ENCODE results near the gene WNT3. TPM values are rescaled to one million over a fixed set of nuclear protein-coding genes. Genes with fewer than 3 reads are reported as not detected.

Gene WNT3
- total RNA-seq, 2 experiments from 2014 or later = not detected

- peaks cover 19% of the 10 kb centered on the region for H3K36me3 Mint-ChIP-seq
- POLR2A ChIA-PET = no interaction called here
- no peaks in the 10 kb centered on the region for H3K9me3 Mint-ChIP-seq
- DNase-seq (no peak), ATAC-seq (ENCODE audit: low read depth) (no peak)
- no peak overlapping the region for H3K4me3 Mint-ChIP-seq
- H3K27me3 Mint-ChIP-seq = no peaks in the 10 kb centered on the region
- H3K4me1 Mint-ChIP-seq = no peaks in the 10 kb centered on the region
- H3K27ac Mint-ChIP-seq = no peak overlapping the region
These were observed 62.3 kb downstream of the WNT3 start for GRCh38 chr17:46756081-46756735.

GRCh38 chr17:46753776-46754175 lies 64.7 kb downstream of the WNT3 start:
- Mint-ChIP-seq H3K4me3 (no peak overlapping the region), H3K36me3 (peaks cover 17% of the 10 kb centered on the region), H3K27me3 (no peaks in the 10 kb centered on the region), H3K9me3 (no peaks in the 10 kb centered on the region), H3K27ac (no peak overlapping the region), H3K4me1 (no peaks in the 10 kb centered on the region)
- DNase-seq (no peak), ATAC-seq (ENCODE audit: low read depth) (no peak)
- POLR2A ChIA-PET = no interaction called here

GRCh38 chr17:46751425-46751824 lies 67.1 kb downstream of the WNT3 start:
- H3K27ac Mint-ChIP-seq = no peak overlapping the region
- H3K27me3 Mint-ChIP-seq = no peaks in the 10 kb centered on the region
- peaks cover 17% of the 10 kb centered on the region for H3K36me3 Mint-ChIP-seq
- no peaks in the 10 kb centered on the region for H3K4me1 Mint-ChIP-seq
- H3K9me3 Mint-ChIP-seq = no peaks in the 10 kb centered on the region
- ATAC-seq (ENCODE audit: low read depth) (no peak), DNase-seq (no peak)
- POLR2A ChIA-PET = no interaction called here
- H3K4me3 Mint-ChIP-seq = no peak overlapping the region

DNA sequence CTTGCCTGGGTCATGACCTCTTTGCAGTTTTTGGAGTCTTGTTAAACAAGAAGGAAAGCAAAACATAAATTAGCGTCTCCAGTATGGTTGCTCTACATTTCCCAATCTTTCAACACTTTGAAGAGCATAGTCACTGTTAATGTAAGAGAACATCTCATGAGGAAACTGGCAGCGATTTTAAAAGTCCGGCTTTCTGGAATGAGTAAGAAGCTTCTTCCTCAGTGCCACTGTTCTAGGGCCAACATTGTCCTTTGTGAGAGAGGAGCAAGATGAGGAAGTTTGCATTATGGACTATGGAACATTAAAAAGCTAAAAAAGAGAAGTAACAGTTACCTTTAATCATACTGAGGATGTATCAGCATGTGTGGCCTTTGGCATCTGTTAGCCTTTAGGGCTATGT lies 73.1 kb downstream of the WNT3 start:
- POLR2A ChIA-PET = no interaction called here
- H3K4me3 Mint-ChIP-seq = no peak overlapping the region
- peaks cover 3% of the 10 kb centered on the region for H3K4me1 Mint-ChIP-seq
- H3K27ac Mint-ChIP-seq = no peak overlapping the region
- DNase-seq = no peak
- no peaks in the 10 kb centered on the region for H3K27me3 Mint-ChIP-seq
- no peaks in the 10 kb centered on the region for H3K9me3 Mint-ChIP-seq
- H3K36me3 Mint-ChIP-seq = peaks cover 6% of the 10 kb centered on the region
- no peak for ATAC-seq (ENCODE audit: low read depth)

- POLR2A ChIA-PET = no interaction called here
- no peaks in the 10 kb centered on the region for H3K9me3 Mint-ChIP-seq
- no peaks in the 10 kb centered on the region for H3K27me3 Mint-ChIP-seq
- peaks cover 6% of the 10 kb centered on the region for H3K36me3 Mint-ChIP-seq
- DNase-seq (no peak), ATAC-seq (ENCODE audit: low read depth) (no peak)
- no peak overlapping the region for H3K27ac Mint-ChIP-seq
- no peak overlapping the region for H3K4me3 Mint-ChIP-seq
- H3K4me1 Mint-ChIP-seq = peaks cover 3% of the 10 kb centered on the region
These were observed 74.1 kb downstream of the WNT3 start for GRCh38 chr17:46744441-46744840.

- Mint-ChIP-seq H3K36me3 (peaks cover 8% of the 10 kb centered on the region), H3K4me1 (peaks cover 3% of the 10 kb centered on the region), H3K27me3 (no peaks in the 10 kb centered on the region), H3K4me3 (no peak overlapping the region), H3K9me3 (no peaks in the 10 kb centered on the region), H3K27ac (no peak overlapping the region)
- ATAC-seq (ENCODE audit: low read depth) (no peak), DNase-seq (no peak)
- POLR2A ChIA-PET = no interaction called here
These were observed 75.8 kb downstream of the WNT3 start for GRCh38 chr17:46742565-46743270.

GRCh38 chr17:46741122-46741730 lies 77.3 kb downstream of the WNT3 start:
- ATAC-seq (ENCODE audit: low read depth) (no peak), DNase-seq (no peak)
- POLR2A ChIA-PET = no interaction called here
- Mint-ChIP-seq H3K9me3 (no peaks in the 10 kb centered on the region), H3K4me3 (no peak overlapping the region), H3K27me3 (no peaks in the 10 kb centered on the region), H3K4me1 (peaks cover 3% of the 10 kb centered on the region), H3K36me3 (peaks cover 8% of the 10 kb centered on the region), H3K27ac (no peak overlapping the region)

GRCh38 chr17:46739982-46740381 lies 78.5 kb downstream of the WNT3 start:
- POLR2A ChIA-PET = no interaction called here
- ATAC-seq (ENCODE audit: low read depth) = no peak
- no peak overlapping the region for H3K27ac Mint-ChIP-seq

GRCh38 chr17:46738544-46738943 lies 79.9 kb downstream of the WNT3 start:
- Mint-ChIP-seq H3K36me3 (peaks cover 4% of the 10 kb centered on the region), H3K27ac (no peak overlapping the region), H3K4me3 (no peak overlapping the region), H3K9me3 (no peaks in the 10 kb centered on the region), H3K4me1 (peaks cover 3% of the 10 kb centered on the region), H3K27me3 (no peaks in the 10 kb centered on the region)
- POLR2A ChIA-PET = no interaction called here
- DNase-seq (no peak), ATAC-seq (ENCODE audit: low read depth) (no peak)

More at GRCh38 chr17:46739982-46740381, 78.5 kb downstream of the WNT3 start:
- H3K4me1 Mint-ChIP-seq = peaks cover 3% of the 10 kb centered on the region
- H3K36me3 Mint-ChIP-seq = peaks cover 6% of the 10 kb centered on the region
- no peak overlapping the region for H3K4me3 Mint-ChIP-seq
- no peak for DNase-seq
- no peaks in the 10 kb centered on the region for H3K27me3 Mint-ChIP-seq
- no peaks in the 10 kb centered on the region for H3K9me3 Mint-ChIP-seq

- Mint-ChIP-seq H3K36me3 (peaks cover 2% of the 10 kb centered on the region), H3K27me3 (no peaks in the 10 kb centered on the region), H3K9me3 (no peaks in the 10 kb centered on the region), H3K27ac (no peak overlapping the region), H3K4me3 (no peak overlapping the region), H3K4me1 (peaks cover under 1% of the 10 kb centered on the region)
- ATAC-seq (ENCODE audit: low read depth) (no peak), DNase-seq (no peak)
- POLR2A ChIA-PET = no interaction called here
These were observed 81.2 kb downstream of the WNT3 start for GRCh38 chr17:46737326-46737725.

DNA sequence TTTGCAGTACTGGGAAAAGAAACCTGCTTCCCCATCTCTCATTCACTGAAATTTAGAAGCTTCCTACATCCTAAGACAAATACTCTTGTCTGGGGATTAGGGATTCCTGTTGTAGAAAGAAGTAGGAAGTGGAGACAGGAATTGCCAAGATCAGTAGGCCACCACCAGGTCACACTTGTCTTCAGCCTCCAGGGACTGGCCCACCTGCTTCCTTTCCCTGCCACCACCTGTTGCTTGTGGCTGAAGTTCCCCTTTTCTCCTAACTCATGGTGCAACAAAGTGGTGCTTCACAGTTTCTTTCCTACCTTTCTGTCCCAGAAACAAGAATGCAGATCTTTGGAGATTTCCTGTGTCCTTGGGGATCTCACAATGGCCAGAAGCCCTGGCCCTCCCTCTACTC lies 82.4 kb downstream of the WNT3 start:
- Mint-ChIP-seq H3K27ac (no peak overlapping the region), H3K36me3 (peaks cover 2% of the 10 kb centered on the region), H3K4me1 (no peaks in the 10 kb centered on the region), H3K9me3 (no peaks in the 10 kb centered on the region), H3K27me3 (no peaks in the 10 kb centered on the region), H3K4me3 (no peak overlapping the region)
- POLR2A ChIA-PET = no interaction called here
- DNase-seq = no peak
- no peak for ATAC-seq (ENCODE audit: low read depth)

DNA sequence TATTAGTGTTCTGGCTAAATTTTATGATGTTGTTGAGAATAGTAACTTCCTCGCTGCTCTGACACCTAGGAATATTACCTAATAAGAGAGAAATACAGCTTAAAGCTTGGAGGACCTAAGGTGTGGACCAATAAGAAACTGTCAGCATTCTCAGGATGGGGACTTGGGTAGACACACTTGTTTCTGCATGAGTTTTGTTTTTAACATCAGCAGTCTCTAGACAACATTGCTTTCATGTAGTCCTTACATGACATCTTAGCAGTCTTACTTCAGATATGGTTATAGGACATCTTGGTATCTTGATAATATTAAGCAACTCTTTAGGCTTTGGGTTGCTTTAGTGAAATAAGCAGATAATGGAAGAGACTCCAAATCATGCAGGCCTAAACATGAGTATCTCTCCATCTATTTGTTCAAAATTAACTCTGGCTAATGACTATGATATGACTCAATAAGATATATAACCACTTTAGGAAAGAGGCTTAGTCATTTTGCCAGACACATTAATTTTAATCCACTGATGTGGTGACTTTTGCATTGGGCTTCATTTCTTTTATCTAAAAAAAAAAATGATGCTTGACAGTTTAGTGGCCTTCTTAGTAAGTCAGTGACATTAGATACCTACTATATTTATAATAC lies 84.5 kb downstream of the WNT3 start:
- Mint-ChIP-seq H3K9me3 (no peaks in the 10 kb centered on the region), H3K4me3 (no peak overlapping the region), H3K27ac (no peak overlapping the region), H3K4me1 (no peaks in the 10 kb centered on the region), H3K27me3 (no peaks in the 10 kb centered on the region), H3K36me3 (peaks cover 6% of the 10 kb centered on the region)
- no peak for DNase-seq
- ATAC-seq (ENCODE audit: low read depth) = no peak
- POLR2A ChIA-PET = no interaction called here

- no peak overlapping the region for H3K4me3 Mint-ChIP-seq
- DNase-seq (no peak), ATAC-seq (ENCODE audit: low read depth) (no peak)
- POLR2A ChIA-PET = no interaction called here
- H3K4me1 Mint-ChIP-seq = no peaks in the 10 kb centered on the region
- H3K36me3 Mint-ChIP-seq = peaks cover 4% of the 10 kb centered on the region
- H3K9me3 Mint-ChIP-seq = no peaks in the 10 kb centered on the region
- H3K27me3 Mint-ChIP-seq = no peaks in the 10 kb centered on the region
- no peak overlapping the region for H3K27ac Mint-ChIP-seq
These were observed 85.6 kb downstream of the WNT3 start for GRCh38 chr17:46732754-46733398.

Measured in activated naive CD8-positive, alpha-beta T cell treated with anti-CD3 and anti-CD28 coated beads, Interleukin-2, amount 10 ng/mL, durations not matched to agents 7 days and 5 days (primary cell).